CD14-positive monocyte (primary cell): Measurements from ENCODE around the gene PDCD1. TPM values are rescaled to one million over a fixed set of nuclear protein-coding genes. Genes with fewer than 3 reads are reported as not detected.

Source experiments
- DNase-seq, 3 donors: peaks; one replicate each; pipeline ENCODE4 v3.0.0-alpha.2; 2011 to 2022
- H2AFZ ChIP-seq: 2 replicates; pipeline ENCODE4 v1.6.0; 2012; ENCODE audit warnings: mild to moderate bottlenecking, low read depth, low read length, inconsistent platforms; ENCODE audit not compliant: insufficient read depth, poor library complexity, severe bottlenecking
- H3K27ac ChIP-seq, 2 donors: 1 replicate in 1 of 2; 2 replicates in 1 of 2; pipeline ENCODE4 v1.5.1; 2012 to 2013; ENCODE audit warnings: low read length in 2 of 2, control low read depth in 1 of 2, inconsistent platforms in 1 of 2, low read depth in 1 of 2, mild to moderate bottlenecking in 1 of 2
- H3K27me3 ChIP-seq, 2 donors: one replicate each; pipeline versions ENCODE4 v1.6.0 to v1.6.1; 2011 to 2013; ENCODE audit warnings: low read length in 2 of 2; ENCODE audit not compliant: control insufficient read depth in 2 of 2, insufficient read depth in 2 of 2
- H3K36me3 ChIP-seq, 2 donors: replicated peaks in 1 of 2; 1 replicate in 1 of 2; 2 replicates in 1 of 2; pipeline versions ENCODE4 v1.5.1 to v1.6.1; 2012 to 2013; ENCODE audit warnings: low read length in 2 of 2, control low read depth in 1 of 2, inconsistent platforms in 1 of 2, mild to moderate bottlenecking in 1 of 2; ENCODE audit not compliant: insufficient read depth in 2 of 2, control insufficient read depth in 1 of 2
- H3K4me1 ChIP-seq, 2 donors: 1 replicate in 1 of 2; 2 replicates in 1 of 2; pipeline versions ENCODE4 v1.5.1 to v1.6.1; 2012 to 2013; ENCODE audit warnings: low read length in 2 of 2, control low read depth in 1 of 2, inconsistent platforms in 1 of 2, mild to moderate bottlenecking in 1 of 2, moderate library complexity in 1 of 2; ENCODE audit not compliant: insufficient read depth in 2 of 2, control insufficient read depth in 1 of 2
- H3K4me2 ChIP-seq: replicated peaks from 2 replicates; pipeline ENCODE3; 2012; ENCODE audit warnings: low read length, moderate library complexity, mild to moderate bottlenecking; ENCODE audit not compliant: poor library complexity, severe bottlenecking; ENCODE audit errors: extremely low read depth
- H3K4me3 ChIP-seq, 3 experiments: fragments of 200-600 bp in 1 of 3; sonication (generic) in 1 of 3; replicated peaks in 1 of 3; 1 replicate in 2 of 3; 2 replicates in 1 of 3; pipeline ENCODE4 v1.5.1; 2011 to 2013; ENCODE audit warnings: low read length in 3 of 3, mild to moderate bottlenecking in 3 of 3, control low read depth in 2 of 3, low read depth in 2 of 3, inconsistent platforms in 1 of 3, moderate library complexity in 1 of 3
- H3K79me2 ChIP-seq: 2 replicates; pipeline ENCODE4 v1.6.0; 2012; ENCODE audit warnings: mild to moderate bottlenecking, control low read depth, inconsistent platforms, low read length, moderate library complexity; ENCODE audit not compliant: insufficient read depth
- H3K9ac ChIP-seq: 2 replicates; pipeline ENCODE4 v1.6.0; 2017; ENCODE audit warnings: low read length, mild to moderate bottlenecking; ENCODE audit not compliant: insufficient read depth, poor library complexity, severe bottlenecking
- H3K9me3 ChIP-seq, 2 donors: replicated peaks in 1 of 2; 1 replicate in 1 of 2; 2 replicates in 1 of 2; pipeline versions ENCODE4 v1.5.1 to v1.6.1; 2012 to 2013; ENCODE audit warnings: low read length in 2 of 2, control low read depth in 1 of 2; ENCODE audit not compliant: control insufficient read depth in 1 of 2, insufficient read depth in 1 of 2
- H4K20me1 ChIP-seq: 2 replicates; pipeline ENCODE4 v1.6.0; 2012; ENCODE audit warnings: mild to moderate bottlenecking, low read length, control low read depth, moderate library complexity; ENCODE audit not compliant: insufficient read depth
- H3K27ac Mint-ChIP-seq, 7 donors: one replicate each; pipeline ENCODE4 v1.8.0; 2020; ENCODE audit warnings: mild to moderate bottlenecking in 7 of 7, mixed read lengths in 7 of 7, moderate library complexity in 6 of 7, inconsistent platforms in 2 of 7
- H3K27me3 Mint-ChIP-seq, 3 donors: one replicate each; pipeline ENCODE4 v1.8.0; 2021 to 2022; ENCODE audit warnings: low read depth in 3 of 3, mild to moderate bottlenecking in 3 of 3, mixed read lengths in 3 of 3, moderate library complexity in 3 of 3, inconsistent platforms in 1 of 3
- H3K36me3 Mint-ChIP-seq, 2 donors: one replicate each; pipeline ENCODE4 v1.8.0; 2020; ENCODE audit warnings: mixed read lengths in 2 of 2, inconsistent platforms in 1 of 2, mild to moderate bottlenecking in 1 of 2
- H3K4me1 Mint-ChIP-seq: one replicate; pipeline ENCODE4 v1.8.0; 2020; ENCODE audit warnings: mild to moderate bottlenecking, mixed read lengths
- H3K4me3 Mint-ChIP-seq, 2 donors: one replicate each; pipeline ENCODE4 v1.8.0; 2020; ENCODE audit warnings: mild to moderate bottlenecking in 2 of 2, mixed read lengths in 2 of 2, moderate library complexity in 1 of 2
- H3K9me3 Mint-ChIP-seq, 7 donors: one replicate each; pipeline ENCODE4 v1.8.0; 2020 to 2022; ENCODE audit warnings: mixed read lengths in 7 of 7, mild to moderate bottlenecking in 6 of 7, moderate library complexity in 6 of 7, inconsistent platforms in 2 of 7
- CTCF ChIP-seq: fragments of 200-600 bp; IDR thresholded peaks from one replicate; pipeline ENCODE4 v1.8.0; 2022; ENCODE audit warnings: antibody characterized with exemption, mild to moderate bottlenecking
- WGBS: methylation state at CpG from one replicate; pipeline ENCODE4 v1.1.5; 2013; ENCODE audit warnings: missing lambda C conversion rate; ENCODE audit not compliant: insufficient coverage; 5-methylcytosine and 5-hydroxymethylcytosine counted together
- intact Hi-C, 2 donors: fragments of 100-400 bp; cut with micrococcal nuclease; formaldehyde crosslinking; loops; one replicate each; pipeline versions ENCODE4 v1.15.0 to v1.15.1; 2023
- polyA plus RNA-seq, 3 donors: library from polyadenylated mRNA; depleted of rRNA in 1 of 3; unstranded in 2 of 3; stranded (reverse) in 1 of 3; fragments of 300-500 nt in 2 of 3; fragments of >200 nt in 1 of 3; fragmentation: Illumina TruSeq in 2 of 3; gene quantifications; 1 replicate in 2 of 3; 2 replicates in 1 of 3; pipeline ENCODE4 v1.2.3, GENCODE V29; 2012 to 2021

PDCD1 gene
- polyA plus RNA-seq, 3 donors = 0.08 TPM; not detected in 2

GRCh38 chr2:241901018-241901380, 42.3 kb upstream of the PDCD1 start:
- no peak overlapping the region for H3K27ac Mint-ChIP-seq
- Histone ChIP-seq H3K36me3 (no peaks in the 10 kb centered on the region), H3K4me3 (no peak overlapping the region), H3K9ac (no peak overlapping the region), H3K79me2 (no peaks in the 10 kb centered on the region), H2AFZ (no peak overlapping the region), H4K20me1 (no peaks in the 10 kb centered on the region), H3K4me2 (no peak overlapping the region), H3K4me1 (no peaks in the 10 kb centered on the region), H3K27me3 (peaks cover 0 to 16% of the 10 kb centered on the region in 2 donors), H3K27ac (no peak overlapping the region), H3K9me3 (no peaks in the 10 kb centered on the region)
- no peak for DNase-seq
- H3K27me3 Mint-ChIP-seq = peaks cover 0 to 26% (median 7%) of the 10 kb centered on the region in 3 donors
- peaks cover 2% of the 10 kb centered on the region for H3K4me1 Mint-ChIP-seq
- no peak overlapping the region for H3K4me3 Mint-ChIP-seq
- H3K9me3 Mint-ChIP-seq = peaks cover 0 to 8% (median 2%) of the 10 kb centered on the region in 7 donors
- peaks cover 0 to 3% of the 10 kb centered on the region in 2 donors for H3K36me3 Mint-ChIP-seq
- WGBS = 96% methylated on average over 15 of the region's 21 CpGs
- TF ChIP-seq CTCF = no peak
- intact Hi-C loops = no loop called here

GRCh38 chr2:241900251-241901017, 41.7 kb upstream of the PDCD1 start:
- no peak for DNase-seq
- H3K4me1 ChIP-seq = no peaks in the 10 kb centered on the region
- peaks cover 0 to 11% (median 2%) of the 10 kb centered on the region in 7 donors for H3K9me3 Mint-ChIP-seq
- H3K4me2 ChIP-seq = no peak overlapping the region
- 96% methylated on average over 23 of the region's 32 CpGs for whole genome bisulfite sequencing
- peaks cover 0 to 16% of the 10 kb centered on the region in 2 donors for H3K27me3 ChIP-seq
- H3K27ac Mint-ChIP-seq = no peak overlapping the region
- H3K4me1 Mint-ChIP-seq = peaks cover 2% of the 10 kb centered on the region
- H3K9me3 ChIP-seq = no peaks in the 10 kb centered on the region
- no peak overlapping the region for H3K4me3 Mint-ChIP-seq
- H3K79me2 ChIP-seq = no peaks in the 10 kb centered on the region
- H3K4me3 ChIP-seq = no peak overlapping the region
- H3K36me3 ChIP-seq = no peaks in the 10 kb centered on the region
- intact Hi-C loops = no loop called here
- no peak for TF ChIP-seq CTCF
- H3K27me3 Mint-ChIP-seq = peaks cover 0 to 26% (median 5%) of the 10 kb centered on the region in 3 donors
- no peaks in the 10 kb centered on the region for H3K36me3 Mint-ChIP-seq
- no peak overlapping the region for H3K27ac ChIP-seq
- no peak overlapping the region for H2AFZ ChIP-seq
- H3K9ac ChIP-seq = no peak overlapping the region
- no peaks in the 10 kb centered on the region for H4K20me1 ChIP-seq
